ENCODE results near the gene FAM222A.

FAM222A gene

GRCh38 chr12:109770861-109771670 lies 57.4 kb downstream of the FAM222A start:
- no peak overlapping the region for H2BK5ac ChIP-seq (ENCODE audit: low read length)
- H3K9ac ChIP-seq (ENCODE audit: low read length): no peak overlapping the region
- no peak overlapping the region for H3K4me2 ChIP-seq (ENCODE audit: low read length)
- H3K18ac ChIP-seq (ENCODE audit: low read length): no peak overlapping the region
- no peaks in the 10 kb centered on the region for H3K79me1 ChIP-seq (ENCODE audit: low read length)
- H3K27me3 ChIP-seq (ENCODE audit: insufficient read depth, low read length, poor library complexity): no peaks in the 10 kb centered on the region
- no peak overlapping the region for H3K4me3 ChIP-seq (ENCODE audit: low read length)
- H3K23ac ChIP-seq (ENCODE audit: low read length): no peak overlapping the region
- H2BK120ac ChIP-seq (ENCODE audit: low read depth, low read length): no peak overlapping the region
- no peaks in the 10 kb centered on the region for H3K4me1 ChIP-seq (ENCODE audit: control insufficient read depth, low read depth, low read length)
- no peak for DNase-seq
- no peaks in the 10 kb centered on the region for H3K79me2 ChIP-seq (ENCODE audit: control insufficient read depth, insufficient read depth, low read length)
- no peak overlapping the region for H3K4ac ChIP-seq (ENCODE audit: low read depth, low read length)
- H4K5ac ChIP-seq (ENCODE audit: low read length): no peak overlapping the region
- no peak overlapping the region for H3K27ac ChIP-seq (ENCODE audit: low read depth, low read length)
- WGBS (ENCODE audit: extremely low coverage, insufficient coverage, low lambda C conversion rate): no CpG with 5 or more reads among the region's 17 CpGs
- H4K8ac ChIP-seq (ENCODE audit: low read depth, low read length): no peak overlapping the region
- H2AK5ac ChIP-seq (ENCODE audit: low read length): no peak overlapping the region
- H3K56ac ChIP-seq (ENCODE audit: low read length): no peak overlapping the region
- H3K36me3 ChIP-seq (ENCODE audit: control insufficient read depth, insufficient read depth, low read length): no peaks in the 10 kb centered on the region
- H2BK15ac ChIP-seq (replicated peaks; ENCODE audit: low read depth): no peak overlapping the region

DNA sequence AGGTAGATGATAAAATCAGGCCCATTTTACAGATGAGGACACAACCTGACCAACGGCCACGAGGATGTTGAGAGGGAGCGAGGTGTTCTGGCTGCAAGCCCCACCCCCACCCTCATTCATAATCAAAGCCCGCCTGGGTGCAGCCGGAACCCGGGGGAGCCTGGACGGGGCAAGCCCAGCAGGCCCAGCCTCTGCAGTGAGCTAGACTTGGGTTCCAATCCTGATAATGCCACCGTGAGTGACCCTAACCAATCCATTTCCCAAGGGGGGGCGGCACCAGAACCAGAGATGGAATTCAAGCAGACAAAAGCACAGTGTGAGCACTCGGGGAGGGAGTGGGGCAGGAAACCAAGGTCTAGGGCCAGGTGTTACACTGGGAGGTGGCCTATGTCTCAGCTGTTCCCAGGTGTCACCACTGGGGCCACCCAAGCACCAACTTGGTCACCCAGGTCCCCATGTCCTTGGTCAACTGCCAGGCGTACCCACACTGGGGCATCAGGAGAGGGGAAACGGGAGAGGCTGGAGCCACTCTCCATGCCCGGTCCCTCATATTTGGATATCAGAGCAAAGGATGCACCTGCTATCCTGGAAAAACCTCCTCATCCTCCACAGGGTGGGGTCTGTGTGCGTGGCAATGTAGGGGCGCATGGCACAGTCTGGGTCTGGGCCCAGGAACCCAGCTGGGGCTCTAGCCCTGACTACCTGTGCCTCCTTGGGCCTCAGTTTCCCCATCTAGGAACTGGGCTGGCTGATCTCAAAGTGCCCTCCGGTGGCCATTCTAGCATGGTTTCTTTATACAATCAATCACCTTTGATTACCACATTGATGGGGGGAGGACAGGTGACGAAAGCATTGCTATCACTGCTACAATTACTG lies 58.4 kb downstream of the FAM222A start:
- Histone ChIP-seq H2BK120ac (ENCODE audit: low read depth, low read length) (no peak overlapping the region), H3K4me1 (ENCODE audit: control insufficient read depth, low read depth, low read length) (no peaks in the 10 kb centered on the region), H3K27ac (ENCODE audit: low read depth, low read length) (no peak overlapping the region), H3K27me3 (ENCODE audit: insufficient read depth, low read length, poor library complexity) (no peaks in the 10 kb centered on the region), H4K5ac (ENCODE audit: low read length) (no peak overlapping the region), H3K79me1 (ENCODE audit: low read length) (no peaks in the 10 kb centered on the region), H2BK15ac (replicated peaks; ENCODE audit: low read depth) (no peak overlapping the region), H3K4ac (ENCODE audit: low read depth, low read length) (no peak overlapping the region), H3K23ac (ENCODE audit: low read length) (no peak overlapping the region), H3K4me3 (ENCODE audit: low read length) (no peak overlapping the region), H3K56ac (ENCODE audit: low read length) (no peak overlapping the region), H3K79me2 (ENCODE audit: control insufficient read depth, insufficient read depth, low read length) (no peaks in the 10 kb centered on the region), H2AK5ac (ENCODE audit: low read length) (no peak overlapping the region), H3K18ac (ENCODE audit: low read length) (no peak overlapping the region), H3K4me2 (ENCODE audit: low read length) (no peak overlapping the region), H3K36me3 (ENCODE audit: control insufficient read depth, insufficient read depth, low read length) (no peaks in the 10 kb centered on the region), H4K8ac (ENCODE audit: low read depth, low read length) (no peak overlapping the region), H3K9ac (ENCODE audit: low read length) (no peak overlapping the region), H2BK5ac (ENCODE audit: low read length) (no peak overlapping the region)
- WGBS (ENCODE audit: extremely low coverage, insufficient coverage, low lambda C conversion rate): no CpG with 5 or more reads among the region's 17 CpGs
- no peak for DNase-seq

DNA sequence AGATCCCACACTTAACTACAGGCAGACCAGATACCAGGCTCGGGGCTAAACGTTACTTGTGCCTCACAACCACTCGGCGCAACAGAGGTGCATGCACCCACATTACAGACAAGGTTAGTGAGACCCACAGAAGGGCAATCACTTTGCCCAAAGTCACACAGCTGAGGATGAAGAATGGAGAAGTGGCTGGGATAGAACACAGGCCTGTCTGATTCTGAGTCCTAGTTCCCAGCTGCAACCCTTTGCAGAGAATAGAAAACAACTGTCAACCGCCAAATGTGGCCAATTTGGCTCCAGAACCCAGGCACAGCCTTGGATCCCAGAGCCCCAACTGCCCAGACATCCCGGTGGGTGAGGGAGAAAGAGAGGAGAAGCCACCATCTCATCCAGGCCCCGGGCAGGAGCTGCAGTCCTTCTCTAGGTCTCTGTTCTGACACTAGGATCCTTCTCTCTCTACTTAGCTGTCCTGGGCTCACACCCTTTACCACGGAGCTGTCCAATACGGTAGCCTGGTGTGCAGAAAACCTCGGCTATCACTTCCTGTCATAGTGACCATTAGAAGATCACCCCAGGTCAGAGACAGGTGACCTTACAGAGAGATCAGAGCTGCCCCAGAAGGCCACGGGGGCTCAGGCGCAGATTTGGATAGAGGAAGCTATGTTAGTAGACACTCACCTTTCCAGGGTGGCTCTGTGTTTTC lies 59.1 kb downstream of the FAM222A start:
- no peak overlapping the region for H4K5ac ChIP-seq (ENCODE audit: low read length)
- no peak overlapping the region for H2BK120ac ChIP-seq (ENCODE audit: low read depth, low read length)
- no peak overlapping the region for H3K9ac ChIP-seq (ENCODE audit: low read length)
- H3K4me2 ChIP-seq (ENCODE audit: low read length): no peak overlapping the region
- H3K56ac ChIP-seq (ENCODE audit: low read length): no peak overlapping the region
- no peak overlapping the region for H2AK5ac ChIP-seq (ENCODE audit: low read length)
- H3K27ac ChIP-seq (ENCODE audit: low read depth, low read length): no peak overlapping the region
- DNase-seq: no peak
- no peaks in the 10 kb centered on the region for H3K4me1 ChIP-seq (ENCODE audit: control insufficient read depth, low read depth, low read length)
- no peak overlapping the region for H4K8ac ChIP-seq (ENCODE audit: low read depth, low read length)
- H3K23ac ChIP-seq (ENCODE audit: low read length): no peak overlapping the region
- no peak overlapping the region for H3K18ac ChIP-seq (ENCODE audit: low read length)
- no peaks in the 10 kb centered on the region for H3K79me2 ChIP-seq (ENCODE audit: control insufficient read depth, insufficient read depth, low read length)
- H3K79me1 ChIP-seq (ENCODE audit: low read length): no peaks in the 10 kb centered on the region
- H2BK5ac ChIP-seq (ENCODE audit: low read length): no peak overlapping the region
- no peak overlapping the region for H3K4me3 ChIP-seq (ENCODE audit: low read length)
- H2BK15ac ChIP-seq (replicated peaks; ENCODE audit: low read depth): no peak overlapping the region
- no peaks in the 10 kb centered on the region for H3K36me3 ChIP-seq (ENCODE audit: control insufficient read depth, insufficient read depth, low read length)
- H3K27me3 ChIP-seq (ENCODE audit: insufficient read depth, low read length, poor library complexity): no peaks in the 10 kb centered on the region
- no CpG with 5 or more reads among the region's 12 CpGs for WGBS (ENCODE audit: extremely low coverage, insufficient coverage, low lambda C conversion rate)
- no peak overlapping the region for H3K4ac ChIP-seq (ENCODE audit: low read depth, low read length)

- no peak for DNase-seq
- Histone ChIP-seq H3K4me1 (ENCODE audit: control insufficient read depth, low read depth, low read length) (no peaks in the 10 kb centered on the region), H3K56ac (ENCODE audit: low read length) (peak overlapping the region; percentile 25), H3K79me1 (ENCODE audit: low read length) (no peaks in the 10 kb centered on the region), H3K27me3 (ENCODE audit: insufficient read depth, low read length, poor library complexity) (no peaks in the 10 kb centered on the region), H3K9ac (ENCODE audit: low read length) (no peak overlapping the region), H4K8ac (ENCODE audit: low read depth, low read length) (no peak overlapping the region), H2AK5ac (ENCODE audit: low read length) (peak overlapping the region; percentile 43), H3K23ac (ENCODE audit: low read length) (no peak overlapping the region), H3K4me2 (ENCODE audit: low read length) (no peak overlapping the region), H2BK5ac (ENCODE audit: low read length) (no peak overlapping the region), H3K4ac (ENCODE audit: low read depth, low read length) (no peak overlapping the region), H3K27ac (ENCODE audit: low read depth, low read length) (no peak overlapping the region), H3K4me3 (ENCODE audit: low read length) (no peak overlapping the region), H3K79me2 (ENCODE audit: control insufficient read depth, insufficient read depth, low read length) (no peaks in the 10 kb centered on the region), H3K36me3 (ENCODE audit: control insufficient read depth, insufficient read depth, low read length) (no peaks in the 10 kb centered on the region), H4K5ac (ENCODE audit: low read length) (no peak overlapping the region), H2BK120ac (ENCODE audit: low read depth, low read length) (no peak overlapping the region), H3K18ac (ENCODE audit: low read length) (no peak overlapping the region), H2BK15ac (replicated peaks; ENCODE audit: low read depth) (no peak overlapping the region)
- WGBS (ENCODE audit: extremely low coverage, insufficient coverage, low lambda C conversion rate): no CpG with 5 or more reads among the region's 21 CpGs
Measured at GRCh38 chr12:109773384-109774011, 59.9 kb downstream of the FAM222A start.

DNA sequence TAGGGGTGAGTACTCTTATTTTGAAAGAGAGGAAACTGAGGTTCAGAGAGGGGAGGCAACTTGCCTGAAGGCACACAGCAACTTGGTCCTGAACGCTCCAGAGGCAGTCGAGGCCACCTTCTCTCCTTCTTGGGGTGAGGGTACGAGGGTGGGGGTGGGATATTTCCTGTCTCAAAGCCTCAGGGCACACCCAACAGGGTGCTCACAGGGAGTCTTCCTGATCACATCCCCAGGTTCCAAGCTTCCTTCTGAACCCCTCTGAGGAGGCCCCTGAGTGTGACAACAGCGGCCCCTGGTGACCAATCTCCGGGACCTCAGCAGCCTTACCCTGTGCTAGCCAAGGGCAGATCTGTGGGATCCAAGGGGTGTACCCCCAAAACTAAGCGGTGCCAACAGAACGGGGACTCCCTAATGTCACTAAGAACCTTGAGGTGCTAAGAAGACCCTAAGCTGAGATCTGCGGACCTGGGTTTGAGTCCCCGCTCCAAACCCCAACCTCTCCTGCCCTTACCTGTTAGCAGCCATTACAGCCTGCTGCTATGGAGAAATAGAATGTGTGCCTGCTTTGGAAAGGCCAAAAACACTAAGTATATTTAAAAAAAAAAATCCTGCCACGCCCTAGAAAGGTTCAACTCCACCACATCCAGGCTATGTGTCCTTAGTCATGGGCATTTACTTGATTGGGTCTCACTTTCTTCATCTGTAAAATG lies 61.7 kb downstream of the FAM222A start:
- no peak overlapping the region for H3K4me3 ChIP-seq (ENCODE audit: low read length)
- H2BK5ac ChIP-seq (ENCODE audit: low read length): no peak overlapping the region
- no peaks in the 10 kb centered on the region for H3K4me1 ChIP-seq (ENCODE audit: control insufficient read depth, low read depth, low read length)
- no peak overlapping the region for H2AK5ac ChIP-seq (ENCODE audit: low read length)
- no peak overlapping the region for H3K4me2 ChIP-seq (ENCODE audit: low read length)
- peak; percentile 72 for DNase-seq
- no peak overlapping the region for H3K23ac ChIP-seq (ENCODE audit: low read length)
- no peak overlapping the region for H2BK120ac ChIP-seq (ENCODE audit: low read depth, low read length)
- H2BK15ac ChIP-seq (replicated peaks; ENCODE audit: low read depth): no peak overlapping the region
- no peak overlapping the region for H3K9ac ChIP-seq (ENCODE audit: low read length)
- no peak overlapping the region for H3K4ac ChIP-seq (ENCODE audit: low read depth, low read length)
- H3K79me2 ChIP-seq (ENCODE audit: control insufficient read depth, insufficient read depth, low read length): no peaks in the 10 kb centered on the region
- H3K36me3 ChIP-seq (ENCODE audit: control insufficient read depth, insufficient read depth, low read length): no peaks in the 10 kb centered on the region
- no CpG with 5 or more reads among the region's 10 CpGs for WGBS (ENCODE audit: extremely low coverage, insufficient coverage, low lambda C conversion rate)
- H3K27me3 ChIP-seq (ENCODE audit: insufficient read depth, low read length, poor library complexity): no peaks in the 10 kb centered on the region
- H3K18ac ChIP-seq (ENCODE audit: low read length): no peak overlapping the region
- no peak overlapping the region for H4K5ac ChIP-seq (ENCODE audit: low read length)
- no peak overlapping the region for H3K56ac ChIP-seq (ENCODE audit: low read length)
- H4K8ac ChIP-seq (ENCODE audit: low read depth, low read length): no peak overlapping the region
- H3K27ac ChIP-seq (ENCODE audit: low read depth, low read length): no peak overlapping the region
- no peaks in the 10 kb centered on the region for H3K79me1 ChIP-seq (ENCODE audit: low read length)

Data from mesendoderm (in vitro differentiated cells).